HG03469 (cell line): ENCODE results near the gene CAPN11.

ENCODE experiments used
- ATAC-seq: cut with Tn5 transposase; IDR thresholded peaks from one replicate; pipeline ENCODE4 v1.9.1; 2021; ENCODE audit warnings: mild to moderate bottlenecking, moderate library complexity, moderate number of reproducible peaks; ENCODE audit not compliant: unreplicated experiment

CAPN11 gene

GRCh38 chr6:44202972-44203750 is 44.5 kb downstream of the CAPN11 start:
- ATAC-seq, result no peak

GRCh38 chr6:44203955-44204354 is 45.3 kb downstream of the CAPN11 start:
- ATAC-seq, result no peak

- ATAC-seq, result no peak
These were observed 49.3 kb downstream of the CAPN11 start for GRCh38 chr6:44207966-44208365.

GRCh38 chr6:44211284-44211683 is 52.7 kb downstream of the CAPN11 start:
- ATAC-seq, result no peak

GRCh38 chr6:44214307-44214706 is 55.7 kb downstream of the CAPN11 start:
- no peak for ATAC-seq

- no peak for ATAC-seq
These were observed 58.2 kb downstream of the CAPN11 start, which contains the start of gene MYMX for GRCh38 chr6:44216677-44217331. Gene MYMX (plus strand): TSS chr6:44216926. CDS start chr6:44217472, 546 bp downstream.

- ATAC-seq, result no peak
These were observed 58.9 kb downstream of the CAPN11 start for GRCh38 chr6:44217332-44218143.

GRCh38 chr6:44219053-44219814 is 60.6 kb downstream of the CAPN11 start:
- ATAC-seq, result peak; percentile 30

GRCh38 chr6:44219815-44220784 is 61.5 kb downstream of the CAPN11 start:
- ATAC-seq, result no peak

GRCh38 chr6:44220913-44221290 is 62.3 kb downstream of the CAPN11 start:
- ATAC-seq, result no peak

- no peak for ATAC-seq
These were observed 62.8 kb downstream of the CAPN11 start for GRCh38 chr6:44221291-44221960.

GRCh38 chr6:44221961-44222335 is 63.3 kb downstream of the CAPN11 start:
- no peak for ATAC-seq

GRCh38 chr6:44222486-44223318 is 64.1 kb downstream of the CAPN11 start:
- ATAC-seq, result no peak

GRCh38 chr6:44223319-44224028 is 64.9 kb downstream of the CAPN11 start, which contains the start of gene SLC29A1:
Gene SLC29A1 (plus strand): TSS chr6:44223595. CDS start chr6:44227314, 3,719 bp downstream.
- no peak for ATAC-seq

- no peak for ATAC-seq
These were observed 65.7 kb downstream of the CAPN11 start for GRCh38 chr6:44224029-44224964.

- ATAC-seq, result no peak
These were observed 66.3 kb downstream of the CAPN11 start for GRCh38 chr6:44224965-44225305.
